Karpas-422 (cell line): Measurements from ENCODE around the gene NECTIN1. TPM values are rescaled to one million over a fixed set of nuclear protein-coding genes. Genes with fewer than 3 reads are reported as not detected.

Source experiments
- DNase-seq: peaks from one replicate; pipeline ENCODE4 v3.0.0-alpha.2; 2015
- H2AFZ ChIP-seq: fragments of 200-600 bp; sonication (generic); 2 replicates; pipeline ENCODE4 v1.6.1; 2014; ENCODE audit warnings: antibody characterized with exemption, low read length, mixed read lengths
- H3K27ac ChIP-seq: fragments of 200-600 bp; sonication (generic); 2 replicates; pipeline ENCODE4 v1.5.1; 2014; ENCODE audit warnings: mild to moderate bottlenecking, low read length, moderate library complexity
- H3K27me3 ChIP-seq: fragments of 200-600 bp; sonication (generic); 2 replicates; pipeline ENCODE4 v1.6.1; 2014; ENCODE audit warnings: low read length, mixed read lengths
- H3K36me3 ChIP-seq: fragments of 200-600 bp; sonication (generic); 2 replicates; pipeline ENCODE4 v1.6.1; 2014; ENCODE audit warnings: low read length, mixed read lengths; ENCODE audit not compliant: insufficient read depth
- H3K4me1 ChIP-seq: fragments of 200-600 bp; sonication (generic); 2 replicates; pipeline ENCODE4 v1.6.1; 2014; ENCODE audit warnings: mild to moderate bottlenecking, low read length, mixed read lengths
- H3K4me2 ChIP-seq: fragments of 200-600 bp; sonication (generic); 2 replicates; pipeline ENCODE4 v1.6.1; 2014; ENCODE audit warnings: low read length, low read depth, mild to moderate bottlenecking; ENCODE audit not compliant: poor library complexity, severe bottlenecking
- H3K4me3 ChIP-seq: fragments of 200-600 bp; sonication (generic); 2 replicates; pipeline ENCODE4 v1.5.1; 2014; ENCODE audit warnings: mild to moderate bottlenecking, antibody characterized with exemption, low read length, mixed read lengths
- H3K79me2 ChIP-seq: fragments of 200-600 bp; sonication (generic); 2 replicates; pipeline ENCODE4 v1.6.1; 2014; ENCODE audit warnings: mild to moderate bottlenecking, low read length, mixed read lengths
- H3K9ac ChIP-seq: fragments of 200-600 bp; sonication (generic); 2 replicates; pipeline ENCODE4 v1.6.0; 2014; ENCODE audit warnings: low read length
- H3K9me2 ChIP-seq: fragments of 200-600 bp; sonication (generic), shearing (Covaris generic); replicated peaks from 2 replicates; pipeline ENCODE4 v1.6.0; 2014; ENCODE audit warnings: mild to moderate bottlenecking, low read length, moderate library complexity; ENCODE audit not compliant: insufficient read depth
- H3K9me3 ChIP-seq: fragments of 300-700, 200-600 bp; sonication (generic); 2 replicates; pipeline ENCODE4 v1.6.1; 2014; ENCODE audit warnings: low read length, mixed read lengths
- H4K20me1 ChIP-seq: fragments of 200-600 bp; sonication (generic); 2 replicates; pipeline ENCODE4 v1.6.1; 2014; ENCODE audit warnings: mild to moderate bottlenecking, antibody characterized with exemption, low read length, low read depth; ENCODE audit not compliant: insufficient read depth
- total RNA-seq: library from RNA; depleted of rRNA; stranded (reverse); fragments of >200 nt; shearing (Covaris generic); gene quantifications from 2 replicates; pipeline ENCODE4 v1.2.3, GENCODE V29; 2014; ENCODE audit warnings: low replicate concordance

NECTIN1 gene
- total RNA-seq, 1 experiment from 2014 or later = not detected

DNA sequence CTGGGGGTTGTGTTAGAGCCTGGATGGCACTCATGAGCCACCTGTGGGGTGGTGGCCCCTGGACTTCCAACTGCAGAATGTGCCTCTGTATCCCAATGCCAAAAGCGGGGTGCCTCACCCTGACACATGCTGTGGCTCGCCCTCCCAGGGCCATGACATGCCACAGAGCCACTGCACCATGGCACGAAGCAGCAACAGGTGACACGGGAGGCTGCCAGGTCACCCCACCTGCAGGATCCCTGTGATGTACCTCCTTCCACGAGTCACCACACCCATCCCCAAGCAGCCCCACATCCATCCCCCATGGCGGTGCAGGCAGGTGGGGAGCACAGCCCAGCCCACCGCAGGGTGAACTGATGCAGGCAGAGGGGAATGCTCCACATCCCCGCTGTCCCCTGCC, 14.8 kb downstream of the NECTIN1 start:
- no peaks in the 10 kb centered on the region for H3K4me1 ChIP-seq
- no peaks in the 10 kb centered on the region for H3K79me2 ChIP-seq
- H3K27ac ChIP-seq = no peak overlapping the region
- no peak for DNase-seq
- no peaks in the 10 kb centered on the region for H3K27me3 ChIP-seq
- H3K9me3 ChIP-seq = no peaks in the 10 kb centered on the region
- no peak overlapping the region for H3K4me3 ChIP-seq
- no peak overlapping the region for H3K4me2 ChIP-seq
- no peaks in the 10 kb centered on the region for H3K36me3 ChIP-seq
- H3K9ac ChIP-seq = no peak overlapping the region
- no peaks in the 10 kb centered on the region for H4K20me1 ChIP-seq
- no peaks in the 10 kb centered on the region for H3K9me2 ChIP-seq
- H2AFZ ChIP-seq = no peak overlapping the region

DNA sequence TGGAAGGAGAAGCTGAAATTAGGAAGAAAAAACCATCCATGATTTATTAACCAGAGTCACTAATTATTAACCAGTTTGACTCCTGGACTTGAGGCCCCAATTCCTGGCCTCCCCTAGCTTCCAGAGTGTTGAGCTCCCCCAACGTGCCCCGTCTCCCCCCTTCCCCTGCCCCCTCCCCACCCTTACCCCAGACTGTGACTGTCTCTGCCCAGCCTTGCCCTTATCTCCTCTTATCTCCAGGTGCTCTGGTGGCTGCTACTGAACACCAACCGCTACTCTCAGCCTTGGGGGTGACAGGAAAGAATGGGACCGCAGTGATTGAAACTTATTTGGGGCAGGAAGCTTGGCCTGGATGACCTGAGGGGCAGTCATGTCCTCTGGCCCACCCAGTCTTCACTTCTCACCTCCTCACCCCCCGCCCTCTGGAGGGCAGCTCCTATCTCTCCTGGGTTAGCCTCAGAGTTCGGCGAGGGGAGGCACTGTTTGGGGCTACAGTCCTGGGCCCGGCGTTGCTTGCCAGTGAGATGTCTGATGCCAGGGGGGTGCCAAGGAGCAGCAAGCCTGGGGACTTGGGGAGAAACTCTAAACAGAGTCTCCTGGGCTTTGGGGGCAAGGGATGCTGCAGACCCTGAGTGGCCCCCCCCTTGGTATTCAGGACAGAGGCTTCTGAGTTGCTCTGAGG, 15.5 kb downstream of the NECTIN1 start:
- H3K9me3 ChIP-seq = no peaks in the 10 kb centered on the region
- no peaks in the 10 kb centered on the region for H3K27me3 ChIP-seq
- H3K79me2 ChIP-seq = no peaks in the 10 kb centered on the region
- no peak for DNase-seq
- H3K27ac ChIP-seq = no peak overlapping the region
- no peak overlapping the region for H3K4me2 ChIP-seq
- H3K4me1 ChIP-seq = no peaks in the 10 kb centered on the region
- no peak overlapping the region for H3K9ac ChIP-seq
- H3K36me3 ChIP-seq = no peaks in the 10 kb centered on the region
- H2AFZ ChIP-seq = no peak overlapping the region
- no peak overlapping the region for H3K4me3 ChIP-seq
- no peaks in the 10 kb centered on the region for H3K9me2 ChIP-seq
- no peaks in the 10 kb centered on the region for H4K20me1 ChIP-seq

DNA sequence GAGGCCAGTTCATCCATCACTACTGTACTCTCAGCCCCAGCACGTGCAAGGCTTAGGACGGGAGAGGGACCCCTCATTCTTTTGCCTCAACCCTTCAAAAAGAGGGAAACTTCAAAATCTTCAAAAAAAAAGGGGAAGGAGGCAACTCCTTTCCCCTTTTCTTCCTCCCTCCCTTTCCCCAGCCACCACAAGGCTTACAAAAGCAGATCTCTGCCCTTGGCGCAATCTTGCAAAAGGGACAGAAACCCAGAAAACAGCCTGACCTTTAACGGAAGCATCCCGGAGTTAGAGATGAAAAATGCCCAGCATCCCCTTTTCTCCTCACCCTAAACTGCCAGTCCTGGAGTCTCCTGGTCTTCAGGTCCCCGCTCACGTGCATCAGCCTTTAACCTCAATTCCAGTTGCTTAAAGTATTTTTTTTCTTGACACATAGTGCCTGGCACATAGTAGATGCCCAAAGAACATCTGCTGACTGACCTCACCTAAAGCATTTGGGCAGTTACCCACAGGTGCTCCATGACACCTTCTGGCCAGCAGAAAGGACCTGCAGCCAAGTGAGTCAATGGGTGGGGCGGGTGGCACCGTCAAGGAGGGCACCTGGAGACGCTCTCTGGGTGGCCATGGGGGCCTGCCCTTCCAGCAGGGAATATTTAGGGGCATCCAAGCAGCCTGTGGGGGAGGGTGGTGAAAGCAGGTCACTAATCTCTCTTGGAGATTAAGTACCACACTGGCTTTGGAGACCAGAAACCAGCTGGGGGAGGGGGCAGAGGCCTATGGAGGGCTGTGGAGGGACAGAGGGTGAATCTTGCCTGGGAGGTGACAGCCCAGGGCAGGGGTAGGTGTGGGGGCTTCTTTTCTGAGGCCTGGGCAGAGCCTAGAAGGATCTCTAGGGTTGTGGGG, 16.3 kb downstream of the NECTIN1 start:
- Histone ChIP-seq H3K4me2 (no peak overlapping the region), H4K20me1 (no peaks in the 10 kb centered on the region), H2AFZ (no peak overlapping the region), H3K27ac (no peak overlapping the region), H3K79me2 (no peaks in the 10 kb centered on the region), H3K9me3 (no peaks in the 10 kb centered on the region), H3K27me3 (no peaks in the 10 kb centered on the region), H3K4me3 (no peak overlapping the region), H3K36me3 (no peaks in the 10 kb centered on the region), H3K9me2 (no peaks in the 10 kb centered on the region), H3K4me1 (no peaks in the 10 kb centered on the region), H3K9ac (no peak overlapping the region)
- no peak for DNase-seq

DNA sequence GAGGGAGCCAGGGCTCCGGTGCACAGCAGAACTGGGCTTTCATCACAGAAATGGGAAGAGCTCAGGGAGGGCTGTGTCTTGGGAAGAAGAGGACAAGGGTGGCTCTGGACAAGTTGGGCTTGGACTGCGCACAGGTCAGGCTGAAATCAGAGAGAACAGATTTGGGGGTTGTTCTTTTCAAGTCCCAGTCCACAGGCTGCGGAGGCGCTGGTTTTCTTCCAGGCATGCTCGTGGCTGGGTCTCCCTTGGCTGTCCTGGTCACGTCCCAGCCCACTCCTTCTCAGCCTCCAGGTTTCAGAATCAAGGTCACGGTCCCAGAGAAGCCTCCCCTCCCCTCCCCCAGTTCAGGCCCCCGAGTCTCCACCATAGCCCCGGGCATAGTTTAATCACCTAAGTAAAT, 17.0 kb downstream of the NECTIN1 start:
- H3K4me2 ChIP-seq = no peak overlapping the region
- no peaks in the 10 kb centered on the region for H3K27me3 ChIP-seq
- no peak for DNase-seq
- H4K20me1 ChIP-seq = no peaks in the 10 kb centered on the region
- H3K9me3 ChIP-seq = no peaks in the 10 kb centered on the region
- no peaks in the 10 kb centered on the region for H3K4me1 ChIP-seq
- H2AFZ ChIP-seq = no peak overlapping the region
- H3K79me2 ChIP-seq = no peaks in the 10 kb centered on the region
- H3K9ac ChIP-seq = no peak overlapping the region
- H3K27ac ChIP-seq = no peak overlapping the region
- no peaks in the 10 kb centered on the region for H3K9me2 ChIP-seq
- no peak overlapping the region for H3K4me3 ChIP-seq
- no peaks in the 10 kb centered on the region for H3K36me3 ChIP-seq

DNA sequence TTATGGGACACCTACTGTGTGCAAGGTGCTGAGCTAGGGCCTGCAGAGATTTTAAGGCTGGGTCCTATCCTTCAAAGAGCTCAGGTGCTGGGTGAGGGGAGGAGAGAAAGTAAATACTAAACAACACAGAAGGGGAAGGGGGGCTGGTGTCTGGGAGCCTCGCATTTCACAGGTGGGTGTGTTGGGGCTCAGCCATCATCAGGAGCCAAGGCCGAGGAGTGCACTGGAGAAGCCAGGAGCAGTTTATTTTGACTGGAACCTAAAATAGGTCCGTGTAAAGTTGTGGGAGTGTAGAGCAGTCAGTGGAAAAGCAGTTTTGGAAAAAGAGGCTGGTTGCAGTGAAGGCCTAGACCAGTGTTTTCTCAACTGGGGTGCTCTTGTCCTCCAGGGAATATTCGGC, 17.5 kb downstream of the NECTIN1 start:
- Histone ChIP-seq H2AFZ (no peak overlapping the region), H3K9ac (no peak overlapping the region), H3K9me3 (no peaks in the 10 kb centered on the region), H3K9me2 (no peaks in the 10 kb centered on the region), H3K4me1 (no peaks in the 10 kb centered on the region), H3K27me3 (no peaks in the 10 kb centered on the region), H3K4me3 (no peak overlapping the region), H3K4me2 (no peak overlapping the region), H3K27ac (no peak overlapping the region), H3K79me2 (no peaks in the 10 kb centered on the region), H4K20me1 (no peaks in the 10 kb centered on the region), H3K36me3 (no peaks in the 10 kb centered on the region)
- DNase-seq = no peak

DNA sequence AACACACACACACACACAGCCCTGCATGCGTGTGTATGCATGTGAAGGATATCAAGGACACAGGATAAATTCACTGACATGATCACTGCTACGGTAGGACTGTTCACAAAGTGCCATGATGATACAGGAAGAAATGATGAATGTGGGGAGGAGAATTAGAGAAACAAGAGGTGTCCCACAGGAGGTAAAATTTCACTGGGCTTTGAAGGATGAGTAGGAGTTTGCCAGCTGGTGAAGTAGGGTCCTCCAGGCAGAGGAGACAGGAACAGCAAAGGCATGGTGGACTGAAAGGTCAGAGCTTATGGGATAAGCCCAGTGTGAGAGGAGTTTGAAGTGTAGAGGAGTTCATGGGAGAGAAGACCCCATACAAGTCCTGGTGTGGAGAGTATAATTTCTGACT, 18.6 kb downstream of the NECTIN1 start:
- Histone ChIP-seq H3K36me3 (no peaks in the 10 kb centered on the region), H3K27ac (no peak overlapping the region), H4K20me1 (no peaks in the 10 kb centered on the region), H3K27me3 (no peaks in the 10 kb centered on the region), H3K4me1 (no peaks in the 10 kb centered on the region), H3K4me2 (no peak overlapping the region), H3K79me2 (no peaks in the 10 kb centered on the region), H3K9ac (no peak overlapping the region), H3K9me2 (no peaks in the 10 kb centered on the region), H3K4me3 (no peak overlapping the region), H2AFZ (no peak overlapping the region), H3K9me3 (no peaks in the 10 kb centered on the region)
- no peak for DNase-seq

DNA sequence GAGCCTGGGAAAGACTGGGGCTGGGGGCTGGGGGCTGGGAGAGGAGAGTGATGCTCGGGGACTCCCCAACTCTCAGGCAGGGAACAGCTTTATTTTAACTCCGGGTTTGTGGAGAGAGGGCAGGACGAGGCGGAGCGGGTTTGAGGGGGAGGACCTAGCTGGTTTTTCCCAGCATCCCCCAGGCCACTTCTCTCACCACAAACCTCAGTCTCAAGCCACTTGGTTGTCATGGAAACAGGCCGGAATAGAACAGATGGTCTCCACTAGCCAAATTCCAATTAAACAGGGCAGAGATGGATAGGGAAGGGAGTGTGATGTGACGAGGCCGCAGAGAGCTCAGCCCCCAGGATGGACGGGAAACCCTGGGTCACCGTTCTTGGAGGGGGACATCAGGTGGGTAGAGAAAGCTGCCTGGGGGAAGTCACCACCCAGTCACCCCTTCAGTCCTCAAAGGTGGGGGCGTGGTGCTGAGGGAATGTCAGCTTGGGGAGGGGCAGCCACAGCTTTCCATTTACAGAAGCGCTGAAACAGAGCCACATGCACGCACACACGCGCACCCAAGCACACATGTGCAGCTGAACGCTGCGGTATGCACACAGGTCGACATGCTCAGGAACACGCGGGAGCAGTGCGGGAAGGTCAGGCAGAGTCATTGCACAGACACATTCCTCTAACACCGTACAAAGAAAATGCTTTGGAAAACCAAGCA, 19.2 kb downstream of the NECTIN1 start:
- DNase-seq = no peak
- Histone ChIP-seq H3K4me3 (no peak overlapping the region), H3K4me2 (no peak overlapping the region), H3K27ac (no peak overlapping the region), H4K20me1 (no peaks in the 10 kb centered on the region), H3K79me2 (no peaks in the 10 kb centered on the region), H3K27me3 (no peaks in the 10 kb centered on the region), H3K9me3 (no peaks in the 10 kb centered on the region), H3K9me2 (no peaks in the 10 kb centered on the region), H3K9ac (no peak overlapping the region), H3K4me1 (no peaks in the 10 kb centered on the region), H2AFZ (no peak overlapping the region), H3K36me3 (no peaks in the 10 kb centered on the region)

DNA sequence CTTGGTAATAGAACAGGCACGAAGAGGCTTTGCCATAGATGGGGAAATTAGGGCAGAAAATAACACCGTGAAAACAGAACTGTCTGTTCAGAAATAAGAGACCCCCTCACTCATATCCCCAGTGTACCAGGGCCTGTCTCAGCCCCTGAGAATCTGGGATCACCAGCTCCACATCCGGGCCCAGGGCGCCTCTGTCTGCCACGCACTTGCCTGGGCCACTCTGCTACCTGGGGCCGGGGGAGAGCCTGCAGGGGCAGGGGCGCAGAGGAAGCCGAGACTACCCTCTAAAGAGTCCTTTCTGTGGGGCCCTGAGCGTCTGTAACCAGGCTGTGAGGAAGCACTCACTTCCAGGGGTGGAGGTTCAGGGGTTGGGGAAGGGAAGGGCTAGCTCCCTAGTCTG, 19.8 kb downstream of the NECTIN1 start:
- H4K20me1 ChIP-seq = no peaks in the 10 kb centered on the region
- H3K36me3 ChIP-seq = no peaks in the 10 kb centered on the region
- H3K9ac ChIP-seq = no peak overlapping the region
- no peaks in the 10 kb centered on the region for H3K27me3 ChIP-seq
- H3K79me2 ChIP-seq = no peaks in the 10 kb centered on the region
- H3K27ac ChIP-seq = no peak overlapping the region
- no peak overlapping the region for H2AFZ ChIP-seq
- H3K4me3 ChIP-seq = no peak overlapping the region
- no peaks in the 10 kb centered on the region for H3K9me2 ChIP-seq
- DNase-seq = no peak
- H3K9me3 ChIP-seq = no peaks in the 10 kb centered on the region
- H3K4me1 ChIP-seq = no peaks in the 10 kb centered on the region
- no peak overlapping the region for H3K4me2 ChIP-seq
